ENCODE measurements around the gene SLC35F3. TPM values are rescaled to one million over a fixed set of nuclear protein-coding genes. Genes with fewer than 3 reads are reported as not detected.

SLC35F3 gene
- total RNA-seq, 1 donor from 2014 or later, result not detected

DNA sequence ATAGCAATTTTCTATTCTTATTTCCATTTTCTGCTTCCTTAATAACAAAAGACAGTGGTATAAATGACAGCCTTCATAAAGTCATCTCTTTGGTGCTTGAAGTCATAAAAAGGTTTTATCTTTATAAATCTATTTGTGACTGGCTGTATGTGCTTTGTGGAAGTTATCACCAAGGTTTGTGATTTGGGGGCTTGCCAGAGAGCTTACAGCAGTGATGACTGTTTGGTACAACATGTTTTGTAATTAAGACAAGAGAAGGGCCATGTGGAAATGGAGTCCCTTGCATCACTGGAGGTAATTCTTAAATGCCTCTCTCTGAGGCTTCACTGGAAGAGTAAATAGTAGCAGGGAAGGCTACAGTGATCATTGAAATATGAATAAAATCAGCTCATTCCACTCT is 2.7 kb downstream of the SLC35F3 start:
- intact Hi-C loops (cut with micrococcal nuclease), result no loop called here
- ATAC-seq, result no peak

DNA sequence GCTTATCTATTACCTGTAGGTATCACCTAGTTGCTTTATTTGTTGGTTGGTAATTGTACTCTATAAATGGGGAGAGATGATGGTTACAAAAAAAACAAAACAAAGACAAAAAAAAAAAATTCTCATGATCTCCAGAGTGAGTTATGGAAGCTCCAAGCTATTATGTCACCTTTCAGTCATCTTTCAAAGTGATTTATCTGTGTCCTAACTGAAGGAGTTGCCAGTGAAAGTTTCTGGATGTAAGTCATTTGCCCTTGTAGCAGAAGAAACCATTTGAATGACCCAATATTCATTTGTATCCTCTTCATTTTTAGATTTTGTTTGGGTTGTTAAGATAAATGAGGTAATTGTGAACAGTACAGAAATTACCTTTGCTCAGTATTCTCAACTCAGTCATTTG is 3.6 kb downstream of the SLC35F3 start:
- intact Hi-C loops (cut with micrococcal nuclease), result no loop called here
- no peak for DNase-seq
- ATAC-seq, result no peak

More for the DNA sequence above, 2.7 kb downstream of the SLC35F3 start:
- no peak for DNase-seq

DNA sequence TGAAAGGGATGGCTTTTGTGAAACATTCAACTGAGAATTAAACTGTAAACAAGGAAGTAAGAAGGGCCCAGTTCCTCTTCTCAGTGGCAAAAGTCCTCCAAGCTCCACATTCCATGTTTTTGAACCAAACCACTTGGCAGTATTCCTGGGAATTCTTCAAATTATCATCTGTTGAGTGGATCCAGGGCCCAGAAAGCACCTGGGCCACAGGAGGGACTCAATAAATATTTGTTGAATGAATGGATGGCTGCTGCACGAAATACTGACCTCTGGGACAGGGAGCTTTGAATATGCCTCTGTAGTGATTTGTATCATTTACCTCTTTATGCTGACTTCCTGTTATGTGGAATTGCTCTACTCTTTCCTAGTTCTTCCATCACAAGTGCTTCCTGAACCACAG is 4.7 kb downstream of the SLC35F3 start:
- DNase-seq, result no peak
- intact Hi-C loops (cut with micrococcal nuclease), result no loop called here
- no peak for ATAC-seq

DNA sequence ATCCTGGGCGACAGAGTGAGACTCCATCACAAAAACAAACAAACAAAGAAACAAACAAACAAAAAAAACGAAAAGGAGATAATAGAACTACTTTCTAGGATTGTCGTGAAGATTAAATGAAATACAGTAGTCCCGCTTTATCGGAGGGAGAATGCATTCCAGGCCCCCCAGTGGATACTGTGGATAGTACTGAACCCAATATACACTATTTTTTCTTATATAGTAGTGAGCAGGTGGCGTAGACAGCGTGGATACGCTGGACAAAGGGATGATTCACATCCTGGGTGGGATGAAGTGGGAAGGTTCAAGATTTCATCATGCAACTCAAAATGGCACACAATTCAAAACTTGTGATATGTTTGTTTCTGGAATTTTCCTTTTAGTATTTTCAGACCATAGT is 8.0 kb downstream of the SLC35F3 start:
- DNase-seq (no peak), ATAC-seq (no peak)
- intact Hi-C loops (cut with micrococcal nuclease), result no loop called here

DNA sequence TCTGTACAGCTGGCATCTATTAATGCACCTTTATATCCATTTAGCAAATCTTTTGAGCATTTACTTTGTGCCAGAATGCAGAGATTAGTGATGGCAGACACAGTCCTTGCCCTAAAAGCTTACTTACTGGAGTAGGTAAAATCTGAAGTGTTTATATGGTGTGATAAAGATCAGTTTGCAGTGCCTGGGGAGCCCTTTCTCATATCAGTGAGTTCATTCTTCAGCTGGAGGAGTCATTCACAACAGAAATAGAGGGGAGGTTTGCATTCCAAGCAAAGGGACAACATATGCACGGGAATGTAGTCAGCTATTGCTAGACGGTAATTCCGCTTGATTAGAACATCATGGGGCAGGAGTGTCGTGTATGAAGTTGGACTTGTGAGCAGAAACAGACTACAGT is 8.4 kb downstream of the SLC35F3 start:
- intact Hi-C loops (cut with micrococcal nuclease), result no loop called here
- DNase-seq (no peak), ATAC-seq (no peak)

DNA sequence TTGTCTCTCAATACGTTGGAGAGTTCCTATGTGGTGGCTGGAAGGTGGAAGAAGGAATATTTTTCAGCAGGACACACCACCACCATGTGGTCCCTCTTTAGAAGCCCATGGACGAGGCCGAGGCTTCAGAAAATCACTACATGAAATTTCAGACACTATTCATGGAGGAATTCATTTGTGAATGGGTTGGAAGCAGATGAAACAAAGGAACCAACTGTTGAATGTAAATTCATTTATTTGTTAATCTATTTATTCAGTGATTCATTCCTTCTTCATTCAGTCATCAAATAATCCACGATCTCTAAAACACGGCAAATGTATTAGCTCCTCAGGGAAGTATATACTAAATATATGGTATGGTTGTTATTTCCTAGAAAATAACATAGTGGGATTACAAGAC is 12.2 kb downstream of the SLC35F3 start:
- DNase-seq, result no peak
- ATAC-seq, result no peak
- intact Hi-C loops (cut with micrococcal nuclease), result no loop called here

DNA sequence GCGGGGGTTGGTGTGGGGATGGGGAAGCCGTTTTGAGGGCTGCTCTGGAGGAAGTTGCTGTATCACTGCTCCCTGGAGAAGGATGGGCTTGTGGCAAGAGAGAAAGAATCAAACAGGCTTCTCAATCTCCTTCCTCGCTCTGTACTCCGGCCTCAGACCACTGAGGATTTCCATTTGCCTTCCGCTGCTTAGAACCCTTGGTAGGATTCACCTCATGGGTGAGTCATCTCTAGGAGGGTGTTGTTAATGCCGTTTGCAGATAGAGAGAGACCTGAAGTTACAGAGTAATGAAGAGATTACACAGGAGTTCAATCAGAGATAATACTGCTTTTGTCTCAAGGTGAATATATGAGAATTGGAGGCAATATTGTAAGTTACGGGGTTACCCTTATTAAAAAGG is 15.3 kb downstream of the SLC35F3 start:
- intact Hi-C loops (cut with micrococcal nuclease), result no loop called here
- DNase-seq (no peak), ATAC-seq (no peak)

DNA sequence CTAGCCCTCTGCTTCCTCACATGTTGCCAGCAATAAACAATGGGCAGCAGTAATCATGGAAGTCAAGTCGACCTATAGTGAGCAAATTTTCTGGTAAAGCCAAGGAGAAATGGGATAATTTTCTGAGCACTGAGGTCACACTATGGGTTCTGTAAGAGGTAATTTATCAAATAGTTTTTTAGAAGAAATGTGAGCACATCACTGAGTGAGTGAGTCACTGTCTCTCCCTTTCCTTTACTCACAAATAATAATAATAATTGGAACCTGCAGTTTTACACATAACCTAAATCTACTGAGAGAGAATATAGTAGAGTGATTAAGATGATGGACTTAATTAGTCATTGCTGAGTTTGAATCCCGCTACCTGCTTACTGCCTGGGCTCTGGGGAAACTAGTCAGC is 23.6 kb downstream of the SLC35F3 start:
- no peak for DNase-seq
- intact Hi-C loops (cut with micrococcal nuclease), result no loop called here
- ATAC-seq, result no peak

DNA sequence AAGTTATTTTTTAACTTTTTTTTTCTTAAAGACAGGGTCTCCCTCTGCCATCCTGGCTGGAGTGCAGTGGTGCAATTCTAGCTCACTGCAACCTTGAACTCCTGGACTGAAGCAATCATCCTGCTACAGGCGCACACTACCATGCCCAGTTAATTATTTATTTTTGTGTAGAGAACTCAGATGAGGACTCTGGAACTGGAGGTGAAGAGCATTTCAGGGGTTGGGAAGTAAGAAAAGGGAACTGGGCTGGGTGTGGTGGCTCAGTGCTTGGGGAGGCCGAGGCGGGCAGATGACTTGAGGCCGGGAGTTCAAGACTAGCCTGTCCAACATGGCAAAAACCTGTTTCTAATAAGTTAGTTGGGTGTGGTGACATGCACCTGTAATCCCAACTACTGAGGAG is 28.9 kb downstream of the SLC35F3 start:
- no peak for ATAC-seq
- DNase-seq, result no peak
- intact Hi-C loops (cut with micrococcal nuclease), result no loop called here

DNA sequence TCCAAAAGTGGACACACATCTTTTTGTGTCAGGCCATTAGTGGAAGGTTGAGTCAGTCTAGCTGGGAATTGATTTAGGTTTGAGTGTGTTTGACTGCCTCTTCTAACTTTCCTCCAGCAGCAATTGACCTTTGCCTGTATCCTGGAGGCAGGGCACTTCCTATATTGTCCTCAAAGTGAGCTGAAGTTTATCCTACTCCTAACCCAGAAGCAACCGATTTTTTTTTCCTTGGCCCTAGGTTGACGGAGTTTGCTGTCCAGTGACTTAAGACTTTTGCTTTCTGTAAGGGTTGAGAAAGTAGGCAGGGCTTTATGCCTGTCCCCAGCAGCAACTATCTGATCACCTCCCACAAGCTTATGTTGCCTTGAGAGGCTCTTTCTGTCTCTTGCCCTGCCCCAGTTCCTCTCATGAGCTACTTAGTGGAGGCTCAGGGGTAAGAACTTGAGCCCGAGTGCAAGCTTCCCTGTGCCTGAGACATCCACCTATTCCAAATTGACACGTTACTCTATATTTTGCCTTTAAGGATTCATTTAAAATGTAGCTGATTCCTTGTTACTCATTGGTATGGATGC is 30.9 kb downstream of the SLC35F3 start:
- no peak for ATAC-seq
- intact Hi-C loops (cut with micrococcal nuclease), result no loop called here
- no peak for DNase-seq

DNA sequence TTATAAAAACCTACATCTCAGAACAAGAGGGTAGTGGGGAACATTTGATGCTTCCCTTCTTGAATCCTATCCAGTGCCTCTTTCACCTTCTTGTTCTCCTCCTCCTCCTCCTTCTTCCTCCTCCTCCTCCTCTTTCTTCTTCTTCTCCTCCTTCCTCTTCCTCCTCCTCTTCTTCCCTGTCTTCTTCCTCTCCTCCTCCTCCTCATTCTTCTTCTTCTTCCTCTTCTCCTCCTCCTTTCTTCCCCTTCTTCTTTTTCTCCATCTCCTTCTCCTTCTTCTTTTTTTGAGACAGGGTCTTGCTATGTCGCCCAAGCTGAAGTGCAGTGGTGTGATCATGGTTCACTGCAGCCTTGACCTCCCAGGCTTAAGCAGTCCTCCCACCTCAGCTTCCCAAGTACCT is 31.9 kb downstream of the SLC35F3 start:
- no peak for DNase-seq
- no peak for ATAC-seq
- intact Hi-C loops (cut with micrococcal nuclease), result no loop called here

DNA sequence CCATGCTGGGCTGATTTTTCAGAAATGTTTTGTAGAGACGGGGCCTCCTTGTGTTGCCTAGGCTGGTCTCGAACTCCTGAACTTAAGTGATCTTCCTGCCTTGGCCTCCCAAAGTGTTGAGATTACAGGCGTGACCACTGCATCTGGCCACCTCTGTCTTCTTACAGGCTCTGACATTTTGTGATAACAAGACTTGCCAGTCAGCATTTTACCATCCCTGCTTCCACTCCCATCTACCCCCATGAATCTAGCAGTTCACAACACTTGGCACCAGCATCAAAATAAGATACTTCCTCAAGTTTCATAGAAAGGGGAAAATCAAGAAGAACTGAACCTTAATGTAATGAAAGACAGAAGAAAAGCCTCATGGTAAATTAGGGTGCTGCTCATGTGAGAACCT is 32.4 kb downstream of the SLC35F3 start:
- intact Hi-C loops (cut with micrococcal nuclease), result no loop called here
- no peak for DNase-seq
- no peak for ATAC-seq

DNA sequence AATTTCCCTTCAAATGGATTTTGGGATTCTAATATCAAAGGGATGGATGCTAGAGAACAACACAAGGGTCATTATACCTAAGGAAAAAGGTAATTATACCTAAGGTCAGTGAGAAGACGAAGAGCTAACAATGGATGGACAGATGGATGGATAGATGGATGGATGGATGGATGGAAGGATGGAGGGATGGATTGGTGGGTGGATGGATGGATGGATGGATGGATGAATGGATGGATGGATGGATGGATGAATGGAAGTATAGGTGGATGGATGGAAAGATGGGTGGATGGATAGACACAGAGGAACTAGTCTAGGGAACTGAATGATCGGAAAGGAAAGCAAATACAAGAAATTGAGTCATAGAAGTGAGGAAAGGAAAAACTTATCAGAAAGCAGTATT is 34.0 kb downstream of the SLC35F3 start:
- intact Hi-C loops (cut with micrococcal nuclease), result no loop called here
- no peak for ATAC-seq
- DNase-seq, result no peak

DNA sequence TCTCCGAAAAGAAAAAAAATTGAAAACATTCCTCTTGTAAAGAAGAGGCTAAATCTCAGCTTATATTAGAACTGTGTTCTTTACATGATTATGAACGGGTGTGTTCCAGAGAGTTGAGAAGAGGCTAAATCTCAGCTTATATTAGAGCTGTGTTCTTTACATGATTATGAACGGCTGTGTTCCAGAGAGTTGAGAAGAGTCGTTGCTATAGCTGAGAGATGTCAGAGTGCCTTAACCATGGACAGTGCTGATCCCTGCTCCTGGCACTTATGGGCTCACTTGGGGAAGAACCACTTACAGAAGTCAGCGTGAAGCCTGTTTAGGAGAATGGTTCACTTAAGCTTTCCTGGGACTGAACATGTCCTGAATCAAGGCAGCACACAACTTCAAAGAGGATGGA is 35.0 kb downstream of the SLC35F3 start:
- no peak for ATAC-seq
- intact Hi-C loops (cut with micrococcal nuclease), result no loop called here
- DNase-seq, result no peak

DNA sequence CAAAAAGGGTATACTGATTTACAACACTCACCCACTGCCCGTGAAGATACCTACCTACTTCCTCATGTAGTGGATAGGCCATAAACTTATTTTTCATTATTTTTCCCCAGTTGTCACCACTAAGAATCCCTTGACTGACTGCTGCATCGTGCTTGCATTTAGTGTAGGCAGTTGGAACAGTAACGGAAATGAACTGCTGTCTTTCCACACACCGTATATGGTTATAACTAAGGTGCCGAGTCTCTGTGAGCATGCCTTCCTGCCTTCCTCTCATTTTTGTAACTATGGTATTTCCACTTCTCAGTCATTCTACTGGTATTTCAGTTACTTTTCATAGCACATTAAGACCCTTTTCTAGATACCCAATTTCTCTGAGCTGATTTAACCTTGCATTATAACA is 36.4 kb downstream of the SLC35F3 start:
- ATAC-seq, result no peak
- DNase-seq, result no peak
- intact Hi-C loops (cut with micrococcal nuclease), result no loop called here

DNA sequence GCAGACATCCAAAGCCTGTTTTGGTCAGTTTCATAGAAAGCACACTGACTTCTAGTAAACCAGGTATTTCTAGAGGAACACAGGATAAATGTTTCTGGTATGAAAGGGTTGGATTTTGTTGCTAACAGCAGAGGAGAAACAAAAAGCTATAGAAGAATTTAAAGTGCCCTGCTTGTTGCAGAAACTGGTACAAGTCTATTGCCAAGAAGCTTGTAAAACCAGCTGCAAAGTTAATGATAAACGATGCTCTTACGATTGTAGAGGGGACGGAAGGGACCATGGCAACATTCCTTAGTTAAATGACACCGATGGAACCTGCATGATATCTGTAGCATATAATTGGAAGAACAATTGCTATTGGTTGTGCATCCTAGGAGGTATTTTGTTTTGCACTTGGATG is 40.1 kb downstream of the SLC35F3 start:
- intact Hi-C loops (cut with micrococcal nuclease), result no loop called here
- ATAC-seq (no peak), DNase-seq (no peak)

DNA sequence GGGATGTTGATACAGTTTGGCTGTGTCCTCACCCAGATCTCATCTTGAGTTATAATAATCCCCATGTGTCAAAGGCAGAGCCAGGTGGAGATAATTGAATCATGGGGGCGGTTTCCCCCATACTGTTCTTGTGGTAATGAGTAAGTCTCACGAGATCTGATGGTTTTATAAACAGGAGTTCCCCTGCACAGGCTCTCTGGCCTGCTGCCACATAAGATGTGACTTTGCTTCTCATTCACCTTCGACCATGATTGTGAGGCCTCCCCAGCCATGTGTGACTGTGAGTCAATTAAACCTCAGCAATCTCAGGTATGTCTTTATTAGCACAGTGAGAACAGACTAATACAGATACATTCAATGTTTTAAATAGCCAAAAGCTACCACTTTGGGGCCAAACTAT is 41.1 kb downstream of the SLC35F3 start:
- ATAC-seq (no peak), DNase-seq (no peak)
- intact Hi-C loops (cut with micrococcal nuclease), result no loop called here

DNA sequence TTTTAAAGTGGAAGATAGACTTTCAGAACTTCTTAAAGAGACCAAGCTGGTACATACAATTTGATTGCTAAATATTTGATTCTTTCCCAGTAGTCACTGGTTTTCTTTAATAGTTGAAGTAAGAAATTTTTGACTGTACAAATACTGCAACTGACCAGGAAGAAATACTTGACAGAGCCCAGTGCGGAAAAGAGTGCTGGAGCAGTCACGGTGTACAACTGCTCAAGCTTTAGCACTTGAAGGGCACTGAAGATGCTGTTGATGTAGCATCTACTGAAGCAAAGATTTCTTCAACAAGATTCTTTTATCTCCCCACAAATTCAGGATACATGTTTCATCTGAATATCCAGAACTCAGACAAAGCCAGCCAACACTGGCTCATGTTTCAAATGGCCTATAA is 41.5 kb downstream of the SLC35F3 start:
- intact Hi-C loops (cut with micrococcal nuclease), result no loop called here
- ATAC-seq, result no peak
- no peak for DNase-seq

DNA sequence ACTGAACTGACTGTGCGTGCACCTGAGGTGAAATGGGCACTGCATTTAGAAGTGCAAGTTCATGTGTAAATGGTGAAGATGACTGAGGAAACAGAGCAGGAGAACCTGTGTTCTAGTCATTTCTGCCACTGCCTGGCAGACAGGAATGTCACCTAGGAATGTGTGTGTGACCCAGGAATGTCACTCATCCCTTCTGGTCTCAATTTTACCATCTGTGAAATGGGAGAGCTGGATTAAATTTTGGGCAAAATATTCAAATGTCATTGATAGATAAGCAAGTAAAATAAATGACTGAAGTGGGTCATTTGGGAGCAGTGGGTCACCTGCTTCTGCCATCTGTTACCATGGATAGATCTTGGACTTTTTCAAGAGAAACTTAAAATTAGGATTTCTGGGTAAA is 42.2 kb downstream of the SLC35F3 start:
- ATAC-seq (no peak), DNase-seq (no peak)
- intact Hi-C loops (cut with micrococcal nuclease), result no loop called here

DNA sequence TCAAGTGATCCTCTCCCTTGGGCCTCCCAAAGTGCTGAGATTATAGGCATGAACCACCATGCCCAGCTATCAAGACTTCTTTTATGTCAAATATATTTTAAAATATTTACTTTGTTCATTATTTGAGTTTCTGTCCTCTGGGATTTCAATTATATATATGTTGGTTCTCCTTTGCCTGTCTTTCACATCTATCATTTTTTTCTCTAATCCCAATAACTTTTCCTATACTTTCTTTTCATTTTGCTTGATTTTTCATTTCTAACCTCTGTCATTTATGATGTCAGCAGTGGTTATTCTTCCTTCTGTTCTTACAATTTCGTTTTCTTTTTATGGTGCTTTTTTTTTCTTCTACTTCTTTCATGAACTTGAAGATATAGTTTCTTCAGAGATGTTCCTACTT is 47.3 kb downstream of the SLC35F3 start:
- no peak for DNase-seq
- ATAC-seq, result no peak
- intact Hi-C loops (cut with micrococcal nuclease), result no loop called here

DNA sequence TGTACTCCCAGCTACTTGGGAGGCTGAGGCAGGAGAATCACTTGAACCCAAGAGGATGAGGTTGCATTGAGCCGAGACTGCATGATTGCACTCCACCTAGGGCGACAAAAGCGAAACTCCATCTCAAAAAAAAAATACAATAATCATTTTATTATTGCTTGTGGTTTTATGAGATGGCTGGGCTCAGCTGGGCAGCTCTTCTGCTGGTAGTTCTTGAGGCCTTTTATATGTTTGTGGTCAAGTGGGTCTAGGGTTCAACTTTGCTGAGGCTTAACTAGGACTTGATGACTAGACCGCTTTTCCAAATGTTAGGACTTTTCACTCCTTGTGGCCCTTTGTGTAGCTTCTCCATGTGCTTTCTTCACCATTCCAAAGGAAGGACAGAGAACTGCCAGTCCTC is 53.2 kb downstream of the SLC35F3 start:
- no peak for ATAC-seq
- no peak for DNase-seq
- intact Hi-C loops (cut with micrococcal nuclease), result no loop called here

DNA sequence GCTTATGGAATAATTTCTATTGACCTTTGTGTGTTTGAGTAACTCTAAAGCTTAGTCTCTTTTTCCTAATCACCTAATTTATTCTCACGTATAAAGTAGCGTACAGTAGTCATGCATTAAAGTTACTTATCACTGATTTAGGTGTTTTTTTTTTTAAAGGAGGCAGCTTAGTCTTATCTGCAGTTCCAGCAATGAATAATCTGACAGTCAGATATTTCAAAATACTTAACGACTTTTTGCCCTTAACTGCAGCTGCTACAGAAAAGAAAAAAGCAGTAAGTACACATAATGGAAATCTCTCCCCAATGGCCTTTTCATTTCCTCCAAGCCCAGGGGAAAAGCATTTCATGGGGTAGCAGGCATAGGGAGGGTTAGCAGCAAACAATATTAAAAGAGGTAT is 54.6 kb downstream of the SLC35F3 start:
- no peak for ATAC-seq
- intact Hi-C loops (cut with micrococcal nuclease), result no loop called here

More for the DNA sequence above, 54.6 kb downstream of the SLC35F3 start:
- DNase-seq, result no peak

Measured in left ventricle myocardium superior (tissue), 1 donor.